ENCODE measurements around the gene DSCAM. TPM values are rescaled to one million over a fixed set of nuclear protein-coding genes. Genes with fewer than 3 reads are reported as not detected.
"Not testable (repeated sequence)": the region's sequence is repeated elsewhere in the genome, so short reads cannot be mapped to it uniquely, and the experiment has no call there.

Gene DSCAM
- total RNA-seq, 2 experiments from 2014 or later: not detected

- no peak for DNase-seq
- H3K4me1 Mint-ChIP-seq (ENCODE audit: low read depth): no peaks in the 10 kb centered on the region
- no peak overlapping the region for H3K27ac Mint-ChIP-seq
- H3K27me3 Mint-ChIP-seq: no peaks in the 10 kb centered on the region
- no peak overlapping the region for H3K4me3 Mint-ChIP-seq
- H3K9me3 Mint-ChIP-seq: peaks cover 2% of the 10 kb centered on the region
- H3K36me3 Mint-ChIP-seq: no peaks in the 10 kb centered on the region
- ChIA-PET CTCF (no interaction called here), POLR2A (no interaction called here)
- intact Hi-C loops (cut with micrococcal nuclease): no loop called here
These were observed 638.0 kb downstream of the DSCAM start for GRCh38 chr21:40208948-40209345.

- H3K9me3 Mint-ChIP-seq: peaks cover 2% of the 10 kb centered on the region
- no peaks in the 10 kb centered on the region for H3K27me3 Mint-ChIP-seq
- H3K27ac Mint-ChIP-seq: no peak overlapping the region
- intact Hi-C loops (cut with micrococcal nuclease): no loop called here
- ChIA-PET POLR2A (no interaction called here), CTCF (no interaction called here)
- H3K4me1 Mint-ChIP-seq (ENCODE audit: low read depth): no peaks in the 10 kb centered on the region
- no peaks in the 10 kb centered on the region for H3K36me3 Mint-ChIP-seq
- no peak for DNase-seq
- no peak overlapping the region for H3K4me3 Mint-ChIP-seq
These were observed 638.6 kb downstream of the DSCAM start for GRCh38 chr21:40208206-40208947.

GRCh38 chr21:40200946-40201345 is 646.0 kb downstream of the DSCAM start:
- CTCF ChIA-PET: interaction anchor here (0.6 kb wide), 1 partner anchor 115 kb away, joined by 4 read pairs; no protein-coding TSS in a partner anchor
- Mint-ChIP-seq H3K4me3 (no peak overlapping the region), H3K9me3 (peaks cover 10% of the 10 kb centered on the region), H3K27me3 (no peaks in the 10 kb centered on the region), H3K36me3 (no peaks in the 10 kb centered on the region), H3K4me1 (ENCODE audit: low read depth) (no peaks in the 10 kb centered on the region), H3K27ac (no peak overlapping the region)
- no peak for DNase-seq
- intact Hi-C loops (cut with micrococcal nuclease): no loop called here
- POLR2A ChIA-PET: no interaction called here

GRCh38 chr21:40200126-40200525 is 646.8 kb downstream of the DSCAM start:
- ChIA-PET POLR2A (no interaction called here), CTCF (no interaction called here)
- no peak overlapping the region for H3K4me3 Mint-ChIP-seq
- peaks cover 10% of the 10 kb centered on the region for H3K9me3 Mint-ChIP-seq
- intact Hi-C loops (cut with micrococcal nuclease): no loop called here
- no peak overlapping the region for H3K27ac Mint-ChIP-seq
- H3K4me1 Mint-ChIP-seq (ENCODE audit: low read depth): no peaks in the 10 kb centered on the region
- H3K36me3 Mint-ChIP-seq: no peaks in the 10 kb centered on the region
- no peak for DNase-seq
- H3K27me3 Mint-ChIP-seq: no peaks in the 10 kb centered on the region

- Mint-ChIP-seq H3K4me3 (no peak overlapping the region), H3K27me3 (no peaks in the 10 kb centered on the region), H3K27ac (no peak overlapping the region), H3K36me3 (no peaks in the 10 kb centered on the region), H3K9me3 (peaks cover 13% of the 10 kb centered on the region), H3K4me1 (ENCODE audit: low read depth) (no peaks in the 10 kb centered on the region)
- ChIA-PET CTCF (no interaction called here), POLR2A (no interaction called here)
- DNase-seq: no peak
- intact Hi-C loops (cut with micrococcal nuclease): no loop called here
These were observed 652.6 kb downstream of the DSCAM start for GRCh38 chr21:40194185-40194980.

GRCh38 chr21:40191616-40192015 is 655.3 kb downstream of the DSCAM start:
- intact Hi-C loops (cut with micrococcal nuclease): no loop called here
- no peaks in the 10 kb centered on the region for H3K36me3 Mint-ChIP-seq
- no peaks in the 10 kb centered on the region for H3K27me3 Mint-ChIP-seq
- peaks cover 6% of the 10 kb centered on the region for H3K9me3 Mint-ChIP-seq
- CTCF ChIA-PET: no interaction called here
- no peak for DNase-seq
- H3K4me1 Mint-ChIP-seq (ENCODE audit: low read depth): no peaks in the 10 kb centered on the region
- POLR2A ChIA-PET: no interaction called here
- no peak overlapping the region for H3K27ac Mint-ChIP-seq
- H3K4me3 Mint-ChIP-seq: no peak overlapping the region

- H3K9me3 Mint-ChIP-seq: peaks cover 5% of the 10 kb centered on the region
- CTCF ChIA-PET: no interaction called here
- no peak for DNase-seq
- H3K27ac Mint-ChIP-seq: no peak overlapping the region
- no peak overlapping the region for H3K4me3 Mint-ChIP-seq
- POLR2A ChIA-PET: no interaction called here
- H3K4me1 Mint-ChIP-seq (ENCODE audit: low read depth): no peaks in the 10 kb centered on the region
- no peaks in the 10 kb centered on the region for H3K36me3 Mint-ChIP-seq
- intact Hi-C loops (cut with micrococcal nuclease): no loop called here
- no peaks in the 10 kb centered on the region for H3K27me3 Mint-ChIP-seq
These were observed 655.8 kb downstream of the DSCAM start for GRCh38 chr21:40191196-40191595.

- H3K27ac Mint-ChIP-seq: no peak overlapping the region
- H3K9me3 Mint-ChIP-seq: peaks cover 21% of the 10 kb centered on the region
- no peaks in the 10 kb centered on the region for H3K4me1 Mint-ChIP-seq (ENCODE audit: low read depth)
- H3K27me3 Mint-ChIP-seq: no peaks in the 10 kb centered on the region
- CTCF ChIA-PET: no interaction called here
- H3K36me3 Mint-ChIP-seq: peaks cover 2% of the 10 kb centered on the region
- POLR2A ChIA-PET: no interaction called here
- DNase-seq: no peak
- intact Hi-C loops (cut with micrococcal nuclease): no loop called here
- no peak overlapping the region for H3K4me3 Mint-ChIP-seq
These were observed 658.9 kb downstream of the DSCAM start for GRCh38 chr21:40187946-40188654.

GRCh38 chr21:40187244-40187643 is 659.7 kb downstream of the DSCAM start:
- no peaks in the 10 kb centered on the region for H3K27me3 Mint-ChIP-seq

GRCh38 chr21:40186045-40186444 is 660.9 kb downstream of the DSCAM start:
- ChIA-PET POLR2A (no interaction called here), CTCF (no interaction called here)
- Mint-ChIP-seq H3K9me3 (peaks cover 28% of the 10 kb centered on the region), H3K4me3 (no peak overlapping the region), H3K4me1 (ENCODE audit: low read depth) (no peaks in the 10 kb centered on the region), H3K27me3 (no peaks in the 10 kb centered on the region), H3K36me3 (peaks cover 5% of the 10 kb centered on the region), H3K27ac (no peak overlapping the region)
- intact Hi-C loops (cut with micrococcal nuclease): no loop called here
- DNase-seq: no peak

More at GRCh38 chr21:40187244-40187643, 659.7 kb downstream of the DSCAM start:
- no peak overlapping the region for H3K27ac Mint-ChIP-seq
- H3K9me3 Mint-ChIP-seq: peaks cover 21% of the 10 kb centered on the region
- CTCF ChIA-PET: no interaction called here
- intact Hi-C loops (cut with micrococcal nuclease): no loop called here
- DNase-seq: no peak
- H3K4me1 Mint-ChIP-seq (ENCODE audit: low read depth): no peaks in the 10 kb centered on the region
- POLR2A ChIA-PET: no interaction called here
- no peak overlapping the region for H3K4me3 Mint-ChIP-seq
- peaks cover 3% of the 10 kb centered on the region for H3K36me3 Mint-ChIP-seq

GRCh38 chr21:40185208-40185607 is 661.8 kb downstream of the DSCAM start:
- Mint-ChIP-seq H3K27ac (no peak overlapping the region), H3K9me3 (peaks cover 31% of the 10 kb centered on the region), H3K4me3 (no peak overlapping the region)

GRCh38 chr21:40182491-40182890 is 664.5 kb downstream of the DSCAM start:
- POLR2A ChIA-PET; DNase-seq; H3K36me3 Mint-ChIP-seq; H3K4me1 Mint-ChIP-seq (ENCODE audit: low read depth); CTCF ChIA-PET; H3K27ac Mint-ChIP-seq; H3K27me3 Mint-ChIP-seq; H3K4me3 Mint-ChIP-seq; intact Hi-C loops (cut with micrococcal nuclease): not testable (repeated sequence)
- peaks cover 37% of the 10 kb centered on the region for H3K9me3 Mint-ChIP-seq

More at GRCh38 chr21:40185208-40185607, 661.8 kb downstream of the DSCAM start:
- no peaks in the 10 kb centered on the region for H3K4me1 Mint-ChIP-seq (ENCODE audit: low read depth)
- no peaks in the 10 kb centered on the region for H3K27me3 Mint-ChIP-seq
- CTCF ChIA-PET: no interaction called here
- intact Hi-C loops (cut with micrococcal nuclease): no loop called here
- POLR2A ChIA-PET: no interaction called here
- H3K36me3 Mint-ChIP-seq: peaks cover 5% of the 10 kb centered on the region
- no peak for DNase-seq

Data from activated CD4-positive, alpha-beta memory T cell treated with anti-CD3 and anti-CD28 coated beads for 36 hours (primary cell).